Measurements from ENCODE around the gene SLC15A3. TPM values are rescaled to one million over a fixed set of nuclear protein-coding genes. Genes with fewer than 3 reads are reported as not detected.
A peak's percentile ranks its signal among the peaks of the same experiment; 100 is the strongest.

SLC15A3 gene
- total RNA-seq, 1 donor from 2014 or later = 0.62 TPM

GRCh38 chr11:60905551-60906113 is 46.3 kb downstream of the SLC15A3 start:
- Mint-ChIP-seq H3K27ac (ENCODE audit: unreplicated experiment) (peak overlapping the region; percentile 77), H3K9me3 (ENCODE audit: unreplicated experiment) (no peaks in the 10 kb centered on the region), H3K27me3 (ENCODE audit: unreplicated experiment) (peaks cover 2% of the 10 kb centered on the region), H3K36me3 (ENCODE audit: low read depth, unreplicated experiment) (peaks cover 19% of the 10 kb centered on the region), H3K4me1 (ENCODE audit: unreplicated experiment) (peaks cover 34% of the 10 kb centered on the region), H3K4me3 (ENCODE audit: unreplicated experiment) (peak overlapping the region; percentile 89)
- TF ChIP-seq, protein P1, sequence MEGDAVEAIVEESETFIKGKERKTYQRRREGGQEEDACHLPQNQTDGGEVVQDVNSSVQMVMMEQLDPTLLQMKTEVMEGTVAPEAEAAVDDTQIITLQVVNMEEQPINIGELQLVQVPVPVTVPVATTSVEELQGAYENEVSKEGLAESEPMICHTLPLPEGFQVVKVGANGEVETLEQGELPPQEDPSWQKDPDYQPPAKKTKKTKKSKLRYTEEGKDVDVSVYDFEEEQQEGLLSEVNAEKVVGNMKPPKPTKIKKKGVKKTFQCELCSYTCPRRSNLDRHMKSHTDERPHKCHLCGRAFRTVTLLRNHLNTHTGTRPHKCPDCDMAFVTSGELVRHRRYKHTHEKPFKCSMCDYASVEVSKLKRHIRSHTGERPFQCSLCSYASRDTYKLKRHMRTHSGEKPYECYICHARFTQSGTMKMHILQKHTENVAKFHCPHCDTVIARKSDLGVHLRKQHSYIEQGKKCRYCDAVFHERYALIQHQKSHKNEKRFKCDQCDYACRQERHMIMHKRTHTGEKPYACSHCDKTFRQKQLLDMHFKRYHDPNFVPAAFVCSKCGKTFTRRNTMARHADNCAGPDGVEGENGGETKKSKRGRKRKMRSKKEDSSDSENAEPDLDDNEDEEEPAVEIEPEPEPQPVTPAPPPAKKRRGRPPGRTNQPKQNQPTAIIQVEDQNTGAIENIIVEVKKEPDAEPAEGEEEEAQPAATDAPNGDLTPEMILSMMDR (IDR thresholded peaks at IDR 0.05; ENCODE audit: unreplicated experiment) = no peak
- no peak for DNase-seq (ENCODE audit: low spot score)

DNA sequence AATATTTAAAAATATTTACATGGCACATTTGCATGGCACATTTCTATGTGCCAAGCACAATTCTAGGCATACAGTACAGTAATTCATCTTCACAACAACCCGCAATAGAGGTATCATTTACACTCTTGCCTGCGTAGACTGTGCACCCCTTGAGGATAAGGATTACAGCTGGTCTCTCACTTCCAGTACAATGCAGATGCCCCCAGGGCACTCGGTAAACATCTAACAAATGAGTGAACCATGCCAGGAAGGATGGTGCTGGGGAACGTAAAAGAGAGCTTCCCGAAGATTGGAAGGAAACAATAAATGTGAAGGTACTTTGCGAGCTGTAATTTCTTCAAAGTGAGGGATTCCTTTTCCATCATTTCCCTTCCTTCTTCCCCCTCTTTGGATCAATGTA is 46.9 kb downstream of the SLC15A3 start:
- Mint-ChIP-seq H3K4me1 (ENCODE audit: unreplicated experiment) (peaks cover 29% of the 10 kb centered on the region), H3K4me3 (ENCODE audit: unreplicated experiment) (peak overlapping the region; percentile 89), H3K27ac (ENCODE audit: unreplicated experiment) (peak overlapping the region; percentile 77), H3K9me3 (ENCODE audit: unreplicated experiment) (no peaks in the 10 kb centered on the region), H3K27me3 (ENCODE audit: unreplicated experiment) (peaks cover 2% of the 10 kb centered on the region), H3K36me3 (ENCODE audit: low read depth, unreplicated experiment) (peaks cover 23% of the 10 kb centered on the region)
- no peak for DNase-seq (ENCODE audit: low spot score)
- TF ChIP-seq, protein P1 (IDR thresholded peaks at IDR 0.05; ENCODE audit: unreplicated experiment) = no peak

DNA sequence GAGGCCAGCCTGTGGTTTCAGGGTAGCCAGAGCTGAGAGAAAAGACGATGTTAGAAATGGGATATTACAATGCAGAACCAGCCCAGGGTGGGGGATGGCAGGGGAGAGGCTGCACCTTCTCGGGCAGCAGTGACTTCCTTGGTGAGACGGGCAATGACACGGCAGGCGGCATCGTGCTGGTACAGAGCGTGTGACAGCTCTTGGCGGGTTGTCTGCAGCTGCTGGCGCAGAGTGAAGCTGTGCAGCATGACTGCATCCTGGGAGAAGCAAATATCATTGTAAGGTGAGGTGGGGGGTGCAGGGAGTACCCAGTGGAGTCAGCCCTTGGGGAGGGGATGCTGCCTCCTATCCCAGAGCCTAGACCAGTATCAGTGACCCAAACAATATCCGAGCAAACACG is 49.4 kb downstream of the SLC15A3 start:
- H3K4me1 Mint-ChIP-seq (ENCODE audit: unreplicated experiment) = peaks cover 22% of the 10 kb centered on the region
- H3K36me3 Mint-ChIP-seq (ENCODE audit: low read depth, unreplicated experiment) = peaks cover 26% of the 10 kb centered on the region
- no peaks in the 10 kb centered on the region for H3K9me3 Mint-ChIP-seq (ENCODE audit: unreplicated experiment)
- H3K4me3 Mint-ChIP-seq (ENCODE audit: unreplicated experiment) = no peak overlapping the region
- DNase-seq (ENCODE audit: low spot score) = no peak
- H3K27me3 Mint-ChIP-seq (ENCODE audit: unreplicated experiment) = no peaks in the 10 kb centered on the region
- no peak overlapping the region for H3K27ac Mint-ChIP-seq (ENCODE audit: unreplicated experiment)
- TF ChIP-seq, protein P1 (IDR thresholded peaks at IDR 0.05; ENCODE audit: unreplicated experiment) = no peak

DNA sequence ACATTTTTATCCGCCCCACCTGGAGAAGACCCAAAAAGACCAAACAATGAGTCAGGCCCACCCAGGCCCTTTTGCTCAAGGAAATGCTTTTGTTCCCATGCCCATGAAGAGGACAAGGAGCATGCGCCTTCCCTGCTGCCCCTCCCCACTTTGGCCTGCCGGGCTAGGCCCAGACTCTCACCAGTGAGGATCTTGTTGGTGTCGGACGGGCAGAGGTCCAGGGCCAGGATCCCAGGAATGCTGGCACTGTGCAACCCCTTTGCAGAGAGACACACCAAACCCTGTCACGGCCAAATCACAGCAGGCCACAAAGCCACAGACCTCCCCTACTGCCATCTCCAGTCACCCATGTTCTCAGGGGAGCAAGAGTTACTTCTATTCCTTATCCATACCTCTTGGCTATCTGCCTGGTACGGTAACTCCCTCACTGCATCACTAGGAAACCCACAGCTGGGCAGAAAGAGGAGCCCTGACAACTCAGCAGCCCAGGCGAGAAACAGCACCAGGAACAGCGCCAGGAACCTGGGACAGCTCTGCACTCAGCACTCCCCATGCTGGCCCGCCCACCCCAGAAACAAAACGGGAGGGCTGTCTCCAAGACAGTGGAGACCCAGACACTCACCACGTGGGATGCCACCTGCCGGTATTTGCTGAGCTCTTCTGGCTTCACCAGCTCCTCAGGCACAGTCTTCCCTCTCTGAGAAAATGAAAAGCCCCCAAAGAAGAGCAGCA is 51.1 kb downstream of the SLC15A3 start:
- Mint-ChIP-seq H3K9me3 (ENCODE audit: unreplicated experiment) (no peaks in the 10 kb centered on the region), H3K27ac (ENCODE audit: unreplicated experiment) (no peak overlapping the region), H3K27me3 (ENCODE audit: unreplicated experiment) (no peaks in the 10 kb centered on the region), H3K4me1 (ENCODE audit: unreplicated experiment) (peaks cover 15% of the 10 kb centered on the region), H3K36me3 (ENCODE audit: low read depth, unreplicated experiment) (peaks cover 40% of the 10 kb centered on the region), H3K4me3 (ENCODE audit: unreplicated experiment) (no peak overlapping the region)
- no peak for DNase-seq (ENCODE audit: low spot score)
- TF ChIP-seq, protein P1 (IDR thresholded peaks at IDR 0.05; ENCODE audit: unreplicated experiment) = no peak

GRCh38 chr11:60899977-60900376 is 52.0 kb downstream of the SLC15A3 start:
- Mint-ChIP-seq H3K36me3 (ENCODE audit: low read depth, unreplicated experiment) (peaks cover 48% of the 10 kb centered on the region), H3K4me3 (ENCODE audit: unreplicated experiment) (no peak overlapping the region), H3K9me3 (ENCODE audit: unreplicated experiment) (no peaks in the 10 kb centered on the region), H3K4me1 (ENCODE audit: unreplicated experiment) (peaks cover 9% of the 10 kb centered on the region), H3K27me3 (ENCODE audit: unreplicated experiment) (no peaks in the 10 kb centered on the region), H3K27ac (ENCODE audit: unreplicated experiment) (peak overlapping the region; percentile 68)
- no peak for DNase-seq (ENCODE audit: low spot score)
- TF ChIP-seq, protein P1 (IDR thresholded peaks at IDR 0.05; ENCODE audit: unreplicated experiment) = no peak

All from endothelial cell (in vitro differentiated cells).